ENCODE data around the gene CEP89. TPM values are rescaled to one million over a fixed set of nuclear protein-coding genes. Genes with fewer than 3 reads are reported as not detected.

CEP89 gene
- total RNA-seq, 1 experiment from 2014 or later = 27.6 TPM

DNA sequence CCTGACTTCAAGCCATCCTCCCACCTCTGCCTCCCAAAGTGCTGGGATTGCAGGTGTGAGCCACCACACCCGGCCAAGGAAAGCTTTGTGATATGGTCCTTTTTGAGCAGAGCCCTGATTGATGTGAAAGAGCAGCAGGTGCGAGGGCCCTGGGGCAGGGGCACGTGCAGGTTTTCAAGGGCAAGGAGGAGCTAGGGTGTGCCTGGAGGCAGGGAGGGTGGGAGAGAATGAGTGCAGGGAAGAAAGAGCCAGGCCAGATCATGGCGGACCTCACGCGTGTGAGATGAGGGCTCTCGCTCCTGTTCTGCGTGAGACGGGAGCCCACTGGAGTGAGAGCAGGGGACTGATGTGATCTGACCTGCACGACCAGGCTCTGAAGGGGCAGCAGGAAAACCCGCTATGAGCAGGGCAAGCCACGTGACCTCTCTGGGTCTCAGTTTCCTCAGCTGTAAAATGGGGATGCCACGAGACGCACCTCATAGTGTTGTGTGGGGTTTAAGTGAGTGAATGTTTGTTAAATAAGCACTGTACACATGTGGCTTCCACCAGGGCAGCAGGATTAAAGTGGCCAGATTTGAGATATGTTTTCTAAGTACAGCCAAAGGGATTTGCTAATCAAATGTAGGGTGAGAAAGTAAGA lies 26.1 kb upstream of the CEP89 start:
- no TSS peak for BruUV-seq (replicated peaks)
- ATAC-seq (no peak), DNase-seq (ENCODE audit: low read depth, low spot score) (no peak)
- no peaks in the 10 kb centered on the region for H3K9me2 ChIP-seq (ENCODE audit: insufficient read depth)
- no peaks in the 10 kb centered on the region; the same call in 1 of the 2 replicates for H3K79me2 ChIP-seq (ENCODE audit: insufficient read depth, low read length)
- H3K27me3 ChIP-seq (ENCODE audit: insufficient read depth, low read length) = no peaks in the 10 kb centered on the region
- no peak overlapping the region for H3K4me3 ChIP-seq (replicated peaks in 1 of 2; ENCODE audit: low read depth in 1 of 2, low read length in 2 of 2)
- H4K20me1 ChIP-seq (ENCODE audit: insufficient read depth) = no peaks in the 10 kb centered on the region
- TF ChIP-seq ZFX (IDR thresholded peaks at IDR 0.05) (no peak), SIN3A (IDR thresholded peaks at IDR 0.05; ENCODE audit: low read depth) (no peak), CBX3 (IDR thresholded peaks at IDR 0.05; ENCODE audit: low read depth) (no peak), ZNF274 (IDR thresholded peaks at IDR 0.05; ENCODE audit: low read depth, low read length) (no peak), EZH2 (IDR thresholded peaks at IDR 0.05) (no peak), SRF (IDR thresholded peaks at IDR 0.05; ENCODE audit: low read depth) (no peak), CEBPB (IDR thresholded peaks at IDR 0.05; ENCODE audit: low read depth) (no peak), EGR1 (IDR thresholded peaks at IDR 0.05; ENCODE audit: low read depth) (no peak), EZH2phosphoT487 (IDR thresholded peaks at IDR 0.05; ENCODE audit: borderline replicate concordance) (no peak), YY1 (IDR thresholded peaks at IDR 0.05; ENCODE audit: extremely low read depth, insufficient replicate concordance, low read depth, low read length) (no peak), JUND (IDR thresholded peaks at IDR 0.05) (no peak), TCF7L2 (IDR thresholded peaks at IDR 0.05; ENCODE audit: borderline replicate concordance, extremely low read depth, insufficient read depth, insufficient read length) (no peak), POLR2A (IDR thresholded peaks at IDR 0.05; ENCODE audit: borderline replicate concordance, extremely low read depth, insufficient read depth, insufficient read length) (no peak), SP1 (IDR thresholded peaks at IDR 0.05; ENCODE audit: low read depth) (no peak), RAD21 (IDR thresholded peaks at IDR 0.05; ENCODE audit: low read depth) (no peak)
- TF ChIP-seq, protein P1, sequence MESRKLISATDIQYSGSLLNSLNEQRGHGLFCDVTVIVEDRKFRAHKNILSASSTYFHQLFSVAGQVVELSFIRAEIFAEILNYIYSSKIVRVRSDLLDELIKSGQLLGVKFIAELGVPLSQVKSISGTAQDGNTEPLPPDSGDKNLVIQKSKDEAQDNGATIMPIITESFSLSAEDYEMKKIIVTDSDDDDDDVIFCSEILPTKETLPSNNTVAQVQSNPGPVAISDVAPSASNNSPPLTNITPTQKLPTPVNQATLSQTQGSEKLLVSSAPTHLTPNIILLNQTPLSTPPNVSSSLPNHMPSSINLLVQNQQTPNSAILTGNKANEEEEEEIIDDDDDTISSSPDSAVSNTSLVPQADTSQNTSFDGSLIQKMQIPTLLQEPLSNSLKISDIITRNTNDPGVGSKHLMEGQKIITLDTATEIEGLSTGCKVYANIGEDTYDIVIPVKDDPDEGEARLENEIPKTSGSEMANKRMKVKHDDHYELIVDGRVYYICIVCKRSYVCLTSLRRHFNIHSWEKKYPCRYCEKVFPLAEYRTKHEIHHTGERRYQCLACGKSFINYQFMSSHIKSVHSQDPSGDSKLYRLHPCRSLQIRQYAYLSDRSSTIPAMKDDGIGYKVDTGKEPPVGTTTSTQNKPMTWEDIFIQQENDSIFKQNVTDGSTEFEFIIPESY (IDR thresholded peaks at IDR 0.05; ENCODE audit: extremely low read depth, insufficient replicate concordance, low read length) = no peak
- TF ChIP-seq, protein P2, sequence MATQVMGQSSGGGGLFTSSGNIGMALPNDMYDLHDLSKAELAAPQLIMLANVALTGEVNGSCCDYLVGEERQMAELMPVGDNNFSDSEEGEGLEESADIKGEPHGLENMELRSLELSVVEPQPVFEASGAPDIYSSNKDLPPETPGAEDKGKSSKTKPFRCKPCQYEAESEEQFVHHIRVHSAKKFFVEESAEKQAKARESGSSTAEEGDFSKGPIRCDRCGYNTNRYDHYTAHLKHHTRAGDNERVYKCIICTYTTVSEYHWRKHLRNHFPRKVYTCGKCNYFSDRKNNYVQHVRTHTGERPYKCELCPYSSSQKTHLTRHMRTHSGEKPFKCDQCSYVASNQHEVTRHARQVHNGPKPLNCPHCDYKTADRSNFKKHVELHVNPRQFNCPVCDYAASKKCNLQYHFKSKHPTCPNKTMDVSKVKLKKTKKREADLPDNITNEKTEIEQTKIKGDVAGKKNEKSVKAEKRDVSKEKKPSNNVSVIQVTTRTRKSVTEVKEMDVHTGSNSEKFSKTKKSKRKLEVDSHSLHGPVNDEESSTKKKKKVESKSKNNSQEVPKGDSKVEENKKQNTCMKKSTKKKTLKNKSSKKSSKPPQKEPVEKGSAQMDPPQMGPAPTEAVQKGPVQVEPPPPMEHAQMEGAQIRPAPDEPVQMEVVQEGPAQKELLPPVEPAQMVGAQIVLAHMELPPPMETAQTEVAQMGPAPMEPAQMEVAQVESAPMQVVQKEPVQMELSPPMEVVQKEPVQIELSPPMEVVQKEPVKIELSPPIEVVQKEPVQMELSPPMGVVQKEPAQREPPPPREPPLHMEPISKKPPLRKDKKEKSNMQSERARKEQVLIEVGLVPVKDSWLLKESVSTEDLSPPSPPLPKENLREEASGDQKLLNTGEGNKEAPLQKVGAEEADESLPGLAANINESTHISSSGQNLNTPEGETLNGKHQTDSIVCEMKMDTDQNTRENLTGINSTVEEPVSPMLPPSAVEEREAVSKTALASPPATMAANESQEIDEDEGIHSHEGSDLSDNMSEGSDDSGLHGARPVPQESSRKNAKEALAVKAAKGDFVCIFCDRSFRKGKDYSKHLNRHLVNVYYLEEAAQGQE (IDR thresholded peaks at IDR 0.05; ENCODE audit: low read depth) = no peak
- TF ChIP-seq, protein P3, sequence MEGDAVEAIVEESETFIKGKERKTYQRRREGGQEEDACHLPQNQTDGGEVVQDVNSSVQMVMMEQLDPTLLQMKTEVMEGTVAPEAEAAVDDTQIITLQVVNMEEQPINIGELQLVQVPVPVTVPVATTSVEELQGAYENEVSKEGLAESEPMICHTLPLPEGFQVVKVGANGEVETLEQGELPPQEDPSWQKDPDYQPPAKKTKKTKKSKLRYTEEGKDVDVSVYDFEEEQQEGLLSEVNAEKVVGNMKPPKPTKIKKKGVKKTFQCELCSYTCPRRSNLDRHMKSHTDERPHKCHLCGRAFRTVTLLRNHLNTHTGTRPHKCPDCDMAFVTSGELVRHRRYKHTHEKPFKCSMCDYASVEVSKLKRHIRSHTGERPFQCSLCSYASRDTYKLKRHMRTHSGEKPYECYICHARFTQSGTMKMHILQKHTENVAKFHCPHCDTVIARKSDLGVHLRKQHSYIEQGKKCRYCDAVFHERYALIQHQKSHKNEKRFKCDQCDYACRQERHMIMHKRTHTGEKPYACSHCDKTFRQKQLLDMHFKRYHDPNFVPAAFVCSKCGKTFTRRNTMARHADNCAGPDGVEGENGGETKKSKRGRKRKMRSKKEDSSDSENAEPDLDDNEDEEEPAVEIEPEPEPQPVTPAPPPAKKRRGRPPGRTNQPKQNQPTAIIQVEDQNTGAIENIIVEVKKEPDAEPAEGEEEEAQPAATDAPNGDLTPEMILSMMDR (IDR thresholded peaks at IDR 0.05 in 2 of 3, conservative IDR thresholded peaks at IDR 0.05 in 1 of 3; ENCODE audit: borderline replicate concordance in 1 of 3, insufficient read depth in 1 of 3, low read depth in 2 of 3, low read length in 2 of 3) = no peak
- TF ChIP-seq, protein P4, sequence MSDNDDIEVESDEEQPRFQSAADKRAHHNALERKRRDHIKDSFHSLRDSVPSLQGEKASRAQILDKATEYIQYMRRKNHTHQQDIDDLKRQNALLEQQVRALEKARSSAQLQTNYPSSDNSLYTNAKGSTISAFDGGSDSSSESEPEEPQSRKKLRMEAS (IDR thresholded peaks at IDR 0.05) = no peak
- TF ChIP-seq, protein P5, sequence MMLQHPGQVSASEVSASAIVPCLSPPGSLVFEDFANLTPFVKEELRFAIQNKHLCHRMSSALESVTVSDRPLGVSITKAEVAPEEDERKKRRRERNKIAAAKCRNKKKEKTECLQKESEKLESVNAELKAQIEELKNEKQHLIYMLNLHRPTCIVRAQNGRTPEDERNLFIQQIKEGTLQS (IDR thresholded peaks at IDR 0.05) = no peak
- no peaks in the 10 kb centered on the region for H3K9me3 ChIP-seq (ENCODE audit: control insufficient read depth in 1 of 2, insufficient read depth in 1 of 2, low read depth in 1 of 2, low read length in 2 of 2)
- CTCF ChIA-PET = no interaction called here
- H3K27ac ChIP-seq (ENCODE audit: low read depth, low read length) = no peak overlapping the region
- H3K36me3 ChIP-seq (ENCODE audit: control insufficient read depth in 1 of 2, insufficient read depth in 2 of 2, low read length in 2 of 2) = peaks cover 11 to 21% of the 10 kb centered on the region in 2 experiments; a peak in 3 of 4 replicates
- H3K4me1 ChIP-seq (ENCODE audit: control insufficient read depth in 1 of 2, insufficient read depth in 2 of 2, low read length in 2 of 2) = no peaks in the 10 kb centered on the region
- RAD21 ChIA-PET (ENCODE audit: low non-redundant PET in 1 of 2, low total read pairs in 2 of 2, uncharacterized antibody in 2 of 2, unreplicated experiment in 2 of 2) = no interaction called here
- intact Hi-C loops (cut with micrococcal nuclease) = no loop called here
- no peak overlapping the region for H2AFZ ChIP-seq (ENCODE audit: low read depth, low read length, poor library complexity, severe bottlenecking)
- POLR2A ChIA-PET = no interaction called here
- no peak overlapping the region for H3K9ac ChIP-seq (ENCODE audit: low read length)
- H3K4me2 ChIP-seq (ENCODE audit: low read length) = no peak overlapping the region

All from HCT116 (cell line).